IMR-90 (cell line): ENCODE measurements around the gene CHST6. TPM values are rescaled to one million over a fixed set of nuclear protein-coding genes. Genes with fewer than 3 reads are reported as not detected.

Experiments
- ATAC-seq: fragments of 200-7000 bp; cut with Tn5 transposase; 2 replicates; pipeline ENCODE4 v1.9.1; 2020; ENCODE audit warnings: low read depth, mild to moderate bottlenecking, moderate library complexity
- BruUV-seq: library from RNA; stranded (reverse); fragments of 400-500 nt; replicated peaks from 2 replicates; lab custom pipeline; 2021; lab: Mats Ljungman, UMichigan
- CTCF ChIA-PET: fragments of 300-600 bp; formaldehyde crosslinking; extraction: SDS; loops from one replicate; lab custom pipeline; 2021; ENCODE audit warnings: antibody characterized with exemption; lab: Yijun Ruan, JAX
- POLR2A ChIA-PET: fragments of 300-600 bp; sonication (Branson Sonifier 250); formaldehyde crosslinking; loops from one replicate; lab custom pipeline; 2022; ENCODE audit warnings: antibody characterized with exemption; ENCODE audit not compliant: unreplicated experiment; lab: Charles Lee
- DNase-seq: peaks from one replicate; pipeline ENCODE4 v3.0.0; 2013
- H2AFZ ChIP-seq: replicated peaks from 2 replicates; pipeline ENCODE3; 2013; ENCODE audit warnings: low read length, mild to moderate bottlenecking; ENCODE audit not compliant: poor library complexity
- H2AK5ac ChIP-seq: 2 replicates; pipeline ENCODE4 v1.6.1; 2013; ENCODE audit warnings: low read depth, low read length, inconsistent platforms
- H2AK9ac ChIP-seq: replicated peaks from 2 replicates; pipeline ENCODE3; 2013; ENCODE audit warnings: mild to moderate bottlenecking, low read depth, low read length, moderate library complexity; ENCODE audit not compliant: poor library complexity
- H2BK120ac ChIP-seq: 2 replicates; pipeline ENCODE4 v1.6.1; 2013; ENCODE audit warnings: low read depth, low read length, inconsistent platforms
- H2BK15ac ChIP-seq: 3 replicates; pipeline ENCODE4 v1.6.1; 2013; ENCODE audit warnings: low read depth, low read length, inconsistent platforms
- H2BK20ac ChIP-seq: 2 replicates; pipeline ENCODE4 v1.6.1; 2013; ENCODE audit warnings: low read depth, mild to moderate bottlenecking, inconsistent platforms, low read length, moderate library complexity
- H2BK5ac ChIP-seq: 2 replicates; pipeline ENCODE4 v1.6.1; 2013; ENCODE audit warnings: mild to moderate bottlenecking, low read depth, low read length, inconsistent platforms; ENCODE audit not compliant: poor library complexity, severe bottlenecking
- H3K14ac ChIP-seq: replicated peaks from 2 replicates; pipeline ENCODE4 v1.6.1; 2013; ENCODE audit warnings: low read depth, low read length, inconsistent platforms
- H3K18ac ChIP-seq: 2 replicates; pipeline ENCODE4 v1.6.1; 2013; ENCODE audit warnings: low read depth, low read length, control low read depth
- H3K23ac ChIP-seq: 2 replicates; pipeline ENCODE4 v1.6.1; 2013; ENCODE audit warnings: low read depth, low read length, inconsistent platforms
- H3K27ac ChIP-seq: 2 replicates; pipeline ENCODE4 v1.5.1; 2013; ENCODE audit warnings: mild to moderate bottlenecking, control low read depth, low read length; ENCODE audit not compliant: insufficient read depth
- H3K27me3 ChIP-seq: 2 replicates; pipeline ENCODE4 v1.6.1; 2013; ENCODE audit warnings: low read length; ENCODE audit not compliant: control insufficient read depth, insufficient read depth
- H3K36me3 ChIP-seq: 2 replicates; pipeline ENCODE4 v1.6.1; 2013; ENCODE audit warnings: low read length, mixed read lengths; ENCODE audit not compliant: control insufficient read depth, insufficient read depth
- H3K4ac ChIP-seq: 2 replicates; pipeline ENCODE4 v1.6.1; 2013; ENCODE audit warnings: low read depth, low read length, inconsistent platforms
- H3K4me1 ChIP-seq: 2 replicates; pipeline ENCODE4 v1.6.1; 2013; ENCODE audit warnings: low read length, mixed read lengths; ENCODE audit not compliant: control insufficient read depth, insufficient read depth
- H3K4me2 ChIP-seq: 2 replicates; pipeline ENCODE4 v1.6.1; 2013; ENCODE audit warnings: low read depth, mild to moderate bottlenecking, control low read depth, low read length, moderate library complexity
- H3K4me3 ChIP-seq: 2 replicates; pipeline ENCODE4 v1.5.1; 2013; ENCODE audit warnings: low read depth, mild to moderate bottlenecking, control low read depth, low read length, moderate library complexity; ENCODE audit not compliant: insufficient read depth
- H3K56ac ChIP-seq: 2 replicates; pipeline ENCODE4 v1.6.1; 2013; ENCODE audit warnings: low read length, inconsistent platforms; ENCODE audit not compliant: insufficient read depth; ENCODE audit errors: extremely low read depth
- H3K79me1 ChIP-seq, 2 experiments: 2 replicates each; pipeline ENCODE4 v1.6.1; 2013; ENCODE audit warnings: low read length in 2 of 2, inconsistent platforms in 1 of 2, low read depth in 1 of 2
- H3K9ac ChIP-seq: 2 replicates; pipeline ENCODE4 v1.6.1; 2013; ENCODE audit warnings: low read depth, low read length, control low read depth
- H3K9me1 ChIP-seq: 2 replicates; pipeline ENCODE4 v1.6.1; 2013; ENCODE audit warnings: low read length, inconsistent platforms; ENCODE audit not compliant: insufficient read depth
- H3K9me3 ChIP-seq: 2 replicates; pipeline ENCODE4 v1.6.1; 2013; ENCODE audit warnings: low read length; ENCODE audit not compliant: control insufficient read depth, insufficient read depth
- H4K20me1 ChIP-seq: 2 replicates; pipeline ENCODE4 v1.6.1; 2013; ENCODE audit warnings: low read length, inconsistent platforms; ENCODE audit not compliant: insufficient read depth
- H4K5ac ChIP-seq: 2 replicates; pipeline ENCODE4 v1.6.1; 2013; ENCODE audit warnings: mild to moderate bottlenecking, low read depth, low read length, control low read depth
- H4K8ac ChIP-seq, 2 experiments: 2 replicates each; pipeline ENCODE4 v1.6.1; 2013; ENCODE audit warnings: low read depth in 2 of 2, low read length in 2 of 2, control low read depth in 1 of 2, inconsistent platforms in 1 of 2
- H4K91ac ChIP-seq: 2 replicates; pipeline ENCODE4 v1.6.1; 2013; ENCODE audit warnings: low read depth, low read length, inconsistent platforms; ENCODE audit not compliant: insufficient read depth
- BHLHE40 ChIP-seq: fragments of 150-350 bp; IDR thresholded peaks from 2 replicates; pipeline ENCODE4 v1.6.1; 2016; ENCODE audit warnings: mild to moderate bottlenecking, low read depth, low read length
- CEBPB ChIP-seq: IDR thresholded peaks from 2 replicates; pipeline ENCODE4 v1.6.1; 2012; ENCODE audit warnings: low read depth, low read length, improper control_type of control experiment
- CHD1 ChIP-seq: IDR thresholded peaks from 2 replicates; pipeline ENCODE4 v1.6.1; 2012; ENCODE audit warnings: low read depth, low read length, improper control_type of control experiment
- CTCF ChIP-seq: conservative IDR thresholded peaks from 2 replicates; pipeline ENCODE4 v1.5.1; 2012; ENCODE audit warnings: mild to moderate bottlenecking, low read depth, low read length, improper control_type of control experiment
- ELK1 ChIP-seq: fragments of 150-350 bp; IDR thresholded peaks from 2 replicates; pipeline ENCODE4 v1.6.1; 2016; ENCODE audit warnings: low read depth, mild to moderate bottlenecking, low read length, moderate library complexity, borderline replicate concordance
- FOS ChIP-seq: fragments of 150-350 bp; IDR thresholded peaks from 2 replicates; pipeline ENCODE4 v1.6.1; 2016; ENCODE audit warnings: low read depth, low read length
- MAFK ChIP-seq: IDR thresholded peaks from 2 replicates; pipeline ENCODE4 v1.6.1; 2012; ENCODE audit warnings: low read depth, low read length, improper control_type of control experiment
- MAZ ChIP-seq: IDR thresholded peaks from 2 replicates; pipeline ENCODE4 v1.6.1; 2012; ENCODE audit warnings: low read depth, mild to moderate bottlenecking, low read length, improper control_type of control experiment, moderate library complexity, borderline replicate concordance
- MXI1 ChIP-seq: IDR thresholded peaks from 2 replicates; pipeline ENCODE4 v1.6.1; 2012; ENCODE audit warnings: low read depth, mild to moderate bottlenecking, low read length, moderate library complexity, borderline replicate concordance
- NFE2L2 ChIP-seq: fragments of 150-350 bp; IDR thresholded peaks from 2 replicates; pipeline ENCODE4 v1.6.1; 2016; ENCODE audit warnings: low read depth, mild to moderate bottlenecking, low read length
- POLR2A ChIP-seq: IDR thresholded peaks from 2 replicates; pipeline ENCODE4 v1.6.1; 2012; ENCODE audit warnings: mild to moderate bottlenecking, low read depth, low read length
- RAD21 ChIP-seq: IDR thresholded peaks from 2 replicates; pipeline ENCODE4 v1.6.1; 2012; ENCODE audit warnings: low read length, improper control_type of control experiment
- RCOR1 ChIP-seq: IDR thresholded peaks from 2 replicates; pipeline ENCODE4 v1.6.1; 2012; ENCODE audit warnings: mild to moderate bottlenecking, low read length, improper control_type of control experiment; ENCODE audit not compliant: insufficient replicate concordance
- RFX5 ChIP-seq: IDR thresholded peaks from 2 replicates; pipeline ENCODE4 v1.8.0; 2012; ENCODE audit warnings: low read depth, mild to moderate bottlenecking, low read length, moderate library complexity
- SMC3 ChIP-seq: fragments of 150-350 bp; IDR thresholded peaks from 2 replicates; pipeline ENCODE4 v1.6.1; 2016; ENCODE audit warnings: low read depth, mild to moderate bottlenecking, antibody characterized with exemption, low read length, moderate library complexity
- USF2 ChIP-seq: fragments of 150-350 bp; IDR thresholded peaks from 2 replicates; pipeline ENCODE4 v1.6.1; 2017; ENCODE audit warnings: mild to moderate bottlenecking, antibody characterized with exemption, low read length, low read depth
- dilution Hi-C: fragments of 300-500 bp; cut with HindIII; formaldehyde crosslinking; loops from one replicate; pipeline ENCODE4 v1.14.3; 2018; ENCODE audit warnings: low sequenced_read_pairs; ENCODE audit not compliant: unreplicated experiment
- in situ Hi-C: fragments of 300-500 bp; cut with MboI; formaldehyde crosslinking; loops from 3 replicates; pipeline ENCODE4 v1.14.3; 2019; ENCODE audit warnings: low sequenced_read_pairs, inconsistent platforms, mixed read lengths
- intact Hi-C: fragments of 100-400 bp; cut with micrococcal nuclease; formaldehyde crosslinking; loops from 2 replicates; pipeline ENCODE4 v1.10.0; 2022
- polyA plus RNA-seq, 3 experiments: library from polyadenylated mRNA; depleted of rRNA; stranded (reverse); fragments of >200 nt; gene quantifications; 2 replicates each; pipeline ENCODE4 v1.2.3, GENCODE V29; 2012; ENCODE audit warnings: low replicate concordance in 1 of 3
- total RNA-seq: library from RNA; depleted of rRNA; stranded (reverse); fragments of >200 nt; gene quantifications from 2 replicates; pipeline ENCODE4 v1.2.3, GENCODE V29; 2012

CHST6 gene
- total and polyA plus RNA-seq, 2 of the 4 experiments (the other 2 are of a cell fraction) = under 0.01 to 0.12 TPM

- Histone ChIP-seq H3K56ac (no peak overlapping the region), H3K4ac (no peak overlapping the region), H3K14ac (no peak overlapping the region), H3K27me3 (no peaks in the 10 kb centered on the region), H2BK5ac (no peak overlapping the region), H3K9ac (no peak overlapping the region), H2AK9ac (no peak overlapping the region), H2BK20ac (no peak overlapping the region), H4K8ac (no peak overlapping the region), H3K4me3 (no peak overlapping the region), H3K79me1 (peaks cover 13 to 18% of the 10 kb centered on the region in 2 experiments), H2BK120ac (no peak overlapping the region), H3K18ac (no peak overlapping the region), H3K9me1 (no peaks in the 10 kb centered on the region; the same call in 1 of the 2 replicates), H3K36me3 (peaks cover 16% of the 10 kb centered on the region), H3K27ac (no peak overlapping the region), H3K4me2 (no peak overlapping the region), H3K9me3 (no peaks in the 10 kb centered on the region), H3K4me1 (no peaks in the 10 kb centered on the region), H4K91ac (no peak overlapping the region), H2AK5ac (no peak overlapping the region), H2AFZ (no peak overlapping the region), H4K20me1 (no peaks in the 10 kb centered on the region), H2BK15ac (no peak overlapping the region), H4K5ac (no peak overlapping the region), H3K23ac (no peak overlapping the region)
- POLR2A ChIA-PET = no interaction called here
- DNase-seq (no peak), ATAC-seq (no peak)
- CTCF ChIA-PET = interaction anchor here (0.7 kb wide), 2 partner anchors 13 to 755 kb away, joined by 3 read pairs; no protein-coding TSS in a partner anchor
- dilution Hi-C loops = no loop called here
- BruUV-seq = no TSS peak
- TF ChIP-seq RFX5 (no peak), BHLHE40 (no peak), CHD1 (no peak), MXI1 (no peak), USF2 (no peak), CEBPB (no peak), MAFK (no peak), SMC3 (no peak), POLR2A (no peak), CTCF (no peak), NFE2L2 (no peak), MAZ (no peak), RCOR1 (no peak), ELK1 (no peak), RAD21 (no peak), FOS (no peak)
- intact Hi-C loops = no loop called here
- in situ Hi-C loops = no loop called here
Measured at GRCh38 chr16:75446416-75446815, 48.8 kb downstream of the CHST6 start.
